GM06990 (cell line): ENCODE results near the gene KCNJ14.
"Not testable (repeated sequence)": the region's sequence is repeated elsewhere in the genome, so short reads cannot be mapped to it uniquely, and the experiment has no call there.

Source experiments
- DNase-seq: peaks from one replicate; pipeline ENCODE4 v3.0.0-alpha.2; 2011; ENCODE audit not compliant: insufficient read length; ENCODE audit errors: extremely low read depth
- H3K27me3 ChIP-seq: replicated peaks from 2 replicates; pipeline ENCODE4 v1.6.0; 2011; ENCODE audit warnings: low read length; ENCODE audit not compliant: control insufficient read depth, insufficient read depth
- H3K36me3 ChIP-seq: 2 replicates; pipeline ENCODE4 v1.5.1; 2011; ENCODE audit warnings: low read length; ENCODE audit not compliant: control insufficient read depth, insufficient read depth
- H3K4me3 ChIP-seq: replicated peaks from 2 replicates; pipeline ENCODE4 v1.5.1; 2011; ENCODE audit warnings: low read depth, mild to moderate bottlenecking, control low read depth, low read length
- CTCF ChIP-seq: IDR thresholded peaks from 2 replicates; pipeline ENCODE4 v1.5.1; 2011; ENCODE audit warnings: low read length, control low read depth, mild to moderate bottlenecking, inconsistent platforms; ENCODE audit not compliant: insufficient read depth, poor library complexity, severe bottlenecking

KCNJ14 gene

GRCh38 chr19:48481846-48482639 lies 26.7 kb downstream of the KCNJ14 start:
- no peak for DNase-seq
- no peak for TF ChIP-seq CTCF
- H3K4me3 ChIP-seq, result no peak overlapping the region

GRCh38 chr19:48483301-48483700 lies 27.9 kb downstream of the KCNJ14 start:
- no peak for TF ChIP-seq CTCF
- Histone ChIP-seq H3K4me3 (no peak overlapping the region), H3K27me3 (no peaks in the 10 kb centered on the region), H3K36me3 (peaks cover 2% of the 10 kb centered on the region)
- no peak for DNase-seq

More at GRCh38 chr19:48481846-48482639, 26.7 kb downstream of the KCNJ14 start:
- no peaks in the 10 kb centered on the region for H3K27me3 ChIP-seq
- peaks cover 7% of the 10 kb centered on the region for H3K36me3 ChIP-seq

GRCh38 chr19:48484247-48484893 lies 29.0 kb downstream of the KCNJ14 start:
- DNase-seq, result no peak
- no peak for TF ChIP-seq CTCF
- Histone ChIP-seq H3K4me3 (no peak overlapping the region), H3K36me3 (0 out of 2 replicates have a peak, but pooled peaks cover 1% of the 10 kb centered on the region), H3K27me3 (no peaks in the 10 kb centered on the region)

GRCh38 chr19:48484931-48485612 lies 29.7 kb downstream of the KCNJ14 start:
- no peaks in the 10 kb centered on the region for H3K27me3 ChIP-seq
- no peak for TF ChIP-seq CTCF

GRCh38 chr19:48486706-48487105 lies 31.3 kb downstream of the KCNJ14 start:
- DNase-seq, H3K4me3 ChIP-seq, H3K27me3 ChIP-seq, H3K36me3 ChIP-seq: not testable (repeated sequence)

More at GRCh38 chr19:48484931-48485612, 29.7 kb downstream of the KCNJ14 start:
- Histone ChIP-seq H3K36me3 (no peaks in the 10 kb centered on the region), H3K4me3 (no peak overlapping the region)
- no peak for DNase-seq

GRCh38 chr19:48487544-48487943 lies 32.2 kb downstream of the KCNJ14 start:
- TF ChIP-seq CTCF, result no peak
- no peak overlapping the region for H3K4me3 ChIP-seq
- no peaks in the 10 kb centered on the region for H3K27me3 ChIP-seq
- no peaks in the 10 kb centered on the region for H3K36me3 ChIP-seq
- DNase-seq, result no peak
